Endothelial cell of umbilical vein (primary cell): Measurements from ENCODE around the gene GPR176.

Source experiments
- EZH2 ChIP-seq: IDR thresholded peaks from 2 replicates; pipeline ENCODE4 v1.6.1; 2012; ENCODE audit warnings: borderline replicate concordance, low read depth, mild to moderate bottlenecking, moderate library complexity, low read length, inconsistent platforms; ENCODE audit not compliant: severe bottlenecking
- MAX ChIP-seq: IDR thresholded peaks from 2 replicates; pipeline ENCODE4 v1.6.1; 2011; ENCODE audit not compliant: insufficient read depth, insufficient read length
- POLR2AphosphoS5 ChIP-seq: IDR thresholded peaks from 2 replicates; pipeline ENCODE4 v1.6.1; 2012; ENCODE audit warnings: low read depth, mild to moderate bottlenecking, control low read depth, low read length, moderate library complexity; ENCODE audit not compliant: insufficient read depth

- TF ChIP-seq POLR2AphosphoS5 (no peak), MAX (no peak), EZH2 (no peak)
These were observed 127.2 kb downstream of the GPR176 start for GRCh38 chr15:39792844-39793335.
